GM23248 (cell line): ENCODE results near the gene SCYGR3.

Source experiments
- EZH2 ChIP-seq: fragments of 200-600 bp; sonication (generic); IDR thresholded peaks from 2 replicates; pipeline ENCODE4 v1.6.1; 2018; ENCODE audit warnings: antibody characterized with exemption, mild to moderate bottlenecking; ENCODE audit not compliant: insufficient read depth, poor library complexity, severe bottlenecking
- EZH2phosphoT487 ChIP-seq: fragments of 200-600 bp; sonication (generic); IDR thresholded peaks from 2 replicates; pipeline ENCODE4 v1.6.1; 2018; ENCODE audit warnings: antibody characterized with exemption, moderate library complexity, mild to moderate bottlenecking, low read depth; ENCODE audit not compliant: insufficient read depth

DNA sequence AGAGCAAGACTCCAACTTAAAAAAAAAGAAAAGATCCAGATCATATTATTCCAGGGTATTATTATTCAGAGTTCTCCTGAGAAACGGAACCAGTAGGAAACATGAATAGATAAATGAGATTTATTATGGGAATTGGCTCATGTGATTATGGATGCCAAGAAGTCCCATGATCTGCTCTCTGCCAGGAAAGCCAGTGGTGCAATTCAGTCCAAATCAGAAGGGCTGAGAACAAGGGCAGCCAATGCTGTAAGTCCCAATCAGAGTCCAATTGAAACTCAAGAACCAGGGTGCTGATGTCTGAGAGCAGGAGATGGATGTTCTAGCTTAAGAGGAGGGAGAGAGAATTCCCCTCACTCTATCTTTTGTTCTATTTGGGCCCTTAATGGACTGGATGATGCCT, 8.2 kb downstream of the SCYGR3 start:
- TF ChIP-seq EZH2 (no peak), EZH2phosphoT487 (no peak)
